CD14-positive monocyte (primary cell): ENCODE data around the gene PARS2. TPM values are rescaled to one million over a fixed set of nuclear protein-coding genes. Genes with fewer than 3 reads are reported as not detected.

Experiments used
- DNase-seq, 3 donors: peaks; one replicate each; pipeline ENCODE4 v3.0.0-alpha.2; 2011 to 2022
- H2AFZ ChIP-seq: 2 replicates; pipeline ENCODE4 v1.6.0; 2012; ENCODE audit warnings: mild to moderate bottlenecking, low read depth, low read length, inconsistent platforms; ENCODE audit not compliant: insufficient read depth, poor library complexity, severe bottlenecking
- H3K27ac ChIP-seq, 2 donors: 1 replicate in 1 of 2; 2 replicates in 1 of 2; pipeline ENCODE4 v1.5.1; 2012 to 2013; ENCODE audit warnings: low read length in 2 of 2, control low read depth in 1 of 2, inconsistent platforms in 1 of 2, low read depth in 1 of 2, mild to moderate bottlenecking in 1 of 2
- H3K27me3 ChIP-seq, 2 donors: one replicate each; pipeline versions ENCODE4 v1.6.0 to v1.6.1; 2011 to 2013; ENCODE audit warnings: low read length in 2 of 2; ENCODE audit not compliant: control insufficient read depth in 2 of 2, insufficient read depth in 2 of 2
- H3K36me3 ChIP-seq, 2 donors: replicated peaks in 1 of 2; 1 replicate in 1 of 2; 2 replicates in 1 of 2; pipeline versions ENCODE4 v1.5.1 to v1.6.1; 2012 to 2013; ENCODE audit warnings: low read length in 2 of 2, control low read depth in 1 of 2, inconsistent platforms in 1 of 2, mild to moderate bottlenecking in 1 of 2; ENCODE audit not compliant: insufficient read depth in 2 of 2, control insufficient read depth in 1 of 2
- H3K4me1 ChIP-seq, 2 donors: 1 replicate in 1 of 2; 2 replicates in 1 of 2; pipeline versions ENCODE4 v1.5.1 to v1.6.1; 2012 to 2013; ENCODE audit warnings: low read length in 2 of 2, control low read depth in 1 of 2, inconsistent platforms in 1 of 2, mild to moderate bottlenecking in 1 of 2, moderate library complexity in 1 of 2; ENCODE audit not compliant: insufficient read depth in 2 of 2, control insufficient read depth in 1 of 2
- H3K4me2 ChIP-seq: replicated peaks from 2 replicates; pipeline ENCODE3; 2012; ENCODE audit warnings: low read length, moderate library complexity, mild to moderate bottlenecking; ENCODE audit not compliant: poor library complexity, severe bottlenecking; ENCODE audit errors: extremely low read depth
- H3K4me3 ChIP-seq, 3 experiments: fragments of 200-600 bp in 1 of 3; sonication (generic) in 1 of 3; replicated peaks in 1 of 3; 1 replicate in 2 of 3; 2 replicates in 1 of 3; pipeline ENCODE4 v1.5.1; 2011 to 2013; ENCODE audit warnings: low read length in 3 of 3, mild to moderate bottlenecking in 3 of 3, control low read depth in 2 of 3, low read depth in 2 of 3, inconsistent platforms in 1 of 3, moderate library complexity in 1 of 3
- H3K79me2 ChIP-seq: 2 replicates; pipeline ENCODE4 v1.6.0; 2012; ENCODE audit warnings: mild to moderate bottlenecking, control low read depth, inconsistent platforms, low read length, moderate library complexity; ENCODE audit not compliant: insufficient read depth
- H3K9ac ChIP-seq: 2 replicates; pipeline ENCODE4 v1.6.0; 2017; ENCODE audit warnings: low read length, mild to moderate bottlenecking; ENCODE audit not compliant: insufficient read depth, poor library complexity, severe bottlenecking
- H3K9me3 ChIP-seq, 2 donors: replicated peaks in 1 of 2; 1 replicate in 1 of 2; 2 replicates in 1 of 2; pipeline versions ENCODE4 v1.5.1 to v1.6.1; 2012 to 2013; ENCODE audit warnings: low read length in 2 of 2, control low read depth in 1 of 2; ENCODE audit not compliant: control insufficient read depth in 1 of 2, insufficient read depth in 1 of 2
- H4K20me1 ChIP-seq: 2 replicates; pipeline ENCODE4 v1.6.0; 2012; ENCODE audit warnings: mild to moderate bottlenecking, low read length, control low read depth, moderate library complexity; ENCODE audit not compliant: insufficient read depth
- H3K27ac Mint-ChIP-seq, 7 donors: one replicate each; pipeline ENCODE4 v1.8.0; 2020; ENCODE audit warnings: mild to moderate bottlenecking in 7 of 7, mixed read lengths in 7 of 7, moderate library complexity in 6 of 7, inconsistent platforms in 2 of 7
- H3K27me3 Mint-ChIP-seq, 3 donors: one replicate each; pipeline ENCODE4 v1.8.0; 2021 to 2022; ENCODE audit warnings: low read depth in 3 of 3, mild to moderate bottlenecking in 3 of 3, mixed read lengths in 3 of 3, moderate library complexity in 3 of 3, inconsistent platforms in 1 of 3
- H3K36me3 Mint-ChIP-seq, 2 donors: one replicate each; pipeline ENCODE4 v1.8.0; 2020; ENCODE audit warnings: mixed read lengths in 2 of 2, inconsistent platforms in 1 of 2, mild to moderate bottlenecking in 1 of 2
- H3K4me1 Mint-ChIP-seq: one replicate; pipeline ENCODE4 v1.8.0; 2020; ENCODE audit warnings: mild to moderate bottlenecking, mixed read lengths
- H3K4me3 Mint-ChIP-seq, 2 donors: one replicate each; pipeline ENCODE4 v1.8.0; 2020; ENCODE audit warnings: mild to moderate bottlenecking in 2 of 2, mixed read lengths in 2 of 2, moderate library complexity in 1 of 2
- H3K9me3 Mint-ChIP-seq, 7 donors: one replicate each; pipeline ENCODE4 v1.8.0; 2020 to 2022; ENCODE audit warnings: mixed read lengths in 7 of 7, mild to moderate bottlenecking in 6 of 7, moderate library complexity in 6 of 7, inconsistent platforms in 2 of 7
- WGBS: methylation state at CpG from one replicate; pipeline ENCODE4 v1.1.5; 2013; ENCODE audit warnings: missing lambda C conversion rate; ENCODE audit not compliant: insufficient coverage; 5-methylcytosine and 5-hydroxymethylcytosine counted together
- intact Hi-C, 2 donors: fragments of 100-400 bp; cut with micrococcal nuclease; formaldehyde crosslinking; loops; one replicate each; pipeline versions ENCODE4 v1.15.0 to v1.15.1; 2023
- polyA plus RNA-seq, 3 donors: library from polyadenylated mRNA; depleted of rRNA in 1 of 3; unstranded in 2 of 3; stranded (reverse) in 1 of 3; fragments of 300-500 nt in 2 of 3; fragments of >200 nt in 1 of 3; fragmentation: Illumina TruSeq in 2 of 3; gene quantifications; 1 replicate in 2 of 3; 2 replicates in 1 of 3; pipeline ENCODE4 v1.2.3, GENCODE V29; 2012 to 2021
- TF ChIP-seq, protein P1 (sequence below): fragments of 200-600 bp; IDR thresholded peaks from one replicate; pipeline ENCODE4 v1.8.0; 2022; ENCODE audit warnings: antibody characterized with exemption, mild to moderate bottlenecking

PARS2 gene
- polyA plus RNA-seq, 3 donors, result 0.73 to 1.2 (median 0.92) TPM

DNA sequence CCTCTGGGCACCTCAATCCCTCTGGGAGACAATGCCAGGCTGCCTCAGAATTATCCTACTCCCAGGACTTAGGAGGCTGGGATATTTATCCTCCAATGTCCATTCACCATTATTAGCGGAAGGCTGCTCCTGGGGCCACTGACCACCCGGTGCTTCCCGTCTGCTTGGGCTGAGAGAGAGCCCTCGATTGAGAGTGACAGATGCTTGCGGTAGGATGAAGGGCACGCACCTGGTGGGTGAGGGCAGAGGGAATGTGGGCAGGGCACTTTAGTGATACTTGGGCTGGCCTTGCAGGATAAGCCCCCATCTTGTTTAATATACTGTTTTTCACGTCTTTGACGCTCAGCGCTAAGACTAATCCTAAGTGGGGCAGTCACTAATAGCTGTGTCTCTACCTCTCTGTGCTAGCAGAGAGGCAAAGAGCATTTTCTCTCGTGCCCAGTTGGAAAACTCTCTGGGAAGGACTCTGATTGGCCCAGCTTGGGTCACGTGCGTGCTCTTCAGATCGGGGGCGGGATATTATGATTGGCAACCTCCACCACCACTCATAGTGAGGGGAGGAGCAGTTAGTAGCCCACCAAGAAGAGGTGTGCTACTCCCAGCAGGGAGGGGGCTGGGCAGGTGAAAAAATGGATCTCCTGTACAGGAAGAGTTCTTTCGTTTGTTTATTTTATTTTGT, 10.6 kb upstream of the PARS2 start:
- H3K9me3 ChIP-seq, result no peaks in the 10 kb centered on the region
- no peaks in the 10 kb centered on the region for H3K36me3 ChIP-seq
- no peak overlapping the region for H3K4me2 ChIP-seq
- H3K27me3 Mint-ChIP-seq, result peaks cover 0 to 1% (median 0%) of the 10 kb centered on the region in 3 donors
- intact Hi-C loops, result no loop called here
- H3K4me3 Mint-ChIP-seq, result no peak overlapping the region
- H4K20me1 ChIP-seq, result no peaks in the 10 kb centered on the region
- H3K4me3 ChIP-seq, result no peak overlapping the region
- no peaks in the 10 kb centered on the region for H3K27me3 ChIP-seq
- no peaks in the 10 kb centered on the region for H3K36me3 Mint-ChIP-seq
- peaks cover 0 to 5% (median 0%) of the 10 kb centered on the region in 7 donors for H3K9me3 Mint-ChIP-seq
- H3K4me1 ChIP-seq, result no peaks in the 10 kb centered on the region
- H3K27ac ChIP-seq, result no peak overlapping the region
- 73% methylated on average over 9 of the region's 15 CpGs for WGBS
- no peaks in the 10 kb centered on the region for H3K4me1 Mint-ChIP-seq
- no peak overlapping the region for H3K9ac ChIP-seq
- TF ChIP-seq, protein P1, sequence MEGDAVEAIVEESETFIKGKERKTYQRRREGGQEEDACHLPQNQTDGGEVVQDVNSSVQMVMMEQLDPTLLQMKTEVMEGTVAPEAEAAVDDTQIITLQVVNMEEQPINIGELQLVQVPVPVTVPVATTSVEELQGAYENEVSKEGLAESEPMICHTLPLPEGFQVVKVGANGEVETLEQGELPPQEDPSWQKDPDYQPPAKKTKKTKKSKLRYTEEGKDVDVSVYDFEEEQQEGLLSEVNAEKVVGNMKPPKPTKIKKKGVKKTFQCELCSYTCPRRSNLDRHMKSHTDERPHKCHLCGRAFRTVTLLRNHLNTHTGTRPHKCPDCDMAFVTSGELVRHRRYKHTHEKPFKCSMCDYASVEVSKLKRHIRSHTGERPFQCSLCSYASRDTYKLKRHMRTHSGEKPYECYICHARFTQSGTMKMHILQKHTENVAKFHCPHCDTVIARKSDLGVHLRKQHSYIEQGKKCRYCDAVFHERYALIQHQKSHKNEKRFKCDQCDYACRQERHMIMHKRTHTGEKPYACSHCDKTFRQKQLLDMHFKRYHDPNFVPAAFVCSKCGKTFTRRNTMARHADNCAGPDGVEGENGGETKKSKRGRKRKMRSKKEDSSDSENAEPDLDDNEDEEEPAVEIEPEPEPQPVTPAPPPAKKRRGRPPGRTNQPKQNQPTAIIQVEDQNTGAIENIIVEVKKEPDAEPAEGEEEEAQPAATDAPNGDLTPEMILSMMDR, result no peak
- H3K79me2 ChIP-seq, result no peaks in the 10 kb centered on the region
- H2AFZ ChIP-seq, result no peak overlapping the region
- H3K27ac Mint-ChIP-seq, result no peak overlapping the region
- DNase-seq, result no peak

DNA sequence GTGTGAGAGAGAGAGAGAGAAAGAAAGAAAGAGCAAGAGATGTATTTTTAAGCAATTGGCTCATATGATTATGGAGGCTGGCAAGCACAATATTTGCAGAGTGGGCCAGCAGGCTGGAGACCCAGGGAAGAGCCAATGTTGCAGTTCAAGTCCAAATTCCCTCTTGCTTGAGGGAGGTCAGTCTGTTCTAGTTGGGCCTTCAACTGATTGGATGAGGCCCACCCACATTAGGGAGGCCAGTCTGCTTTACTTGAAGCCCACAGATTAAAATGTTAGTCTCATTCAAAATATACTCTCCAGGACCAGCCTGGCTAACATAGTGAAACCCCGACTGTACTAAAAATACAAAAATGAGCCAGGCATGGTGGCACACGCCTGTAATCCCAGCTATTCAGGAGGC, 8.6 kb upstream of the PARS2 start:
- no peak for DNase-seq
- peaks cover 0 to 1% (median 0%) of the 10 kb centered on the region in 3 donors for H3K27me3 Mint-ChIP-seq
- H3K4me3 Mint-ChIP-seq, result no peak overlapping the region
- no peak overlapping the region for H2AFZ ChIP-seq
- H3K4me2 ChIP-seq, result no peak overlapping the region
- no peaks in the 10 kb centered on the region for H3K36me3 Mint-ChIP-seq
- no peak overlapping the region for H3K4me3 ChIP-seq
- no CpG with 5 or more reads among the region's 2 CpGs for WGBS
- H3K27ac ChIP-seq, result no peak overlapping the region
- intact Hi-C loops, result no loop called here
- no peaks in the 10 kb centered on the region for H3K9me3 ChIP-seq
- H3K4me1 Mint-ChIP-seq, result no peaks in the 10 kb centered on the region
- no peak overlapping the region for H3K27ac Mint-ChIP-seq
- no peak overlapping the region for H3K9ac ChIP-seq
- no peaks in the 10 kb centered on the region for H3K27me3 ChIP-seq
- H4K20me1 ChIP-seq, result no peaks in the 10 kb centered on the region
- H3K4me1 ChIP-seq, result no peaks in the 10 kb centered on the region
- no peaks in the 10 kb centered on the region for H3K36me3 ChIP-seq
- H3K9me3 Mint-ChIP-seq, result peaks cover 0 to 5% (median 0%) of the 10 kb centered on the region in 7 donors
- TF ChIP-seq, protein P1, result no peak
- no peaks in the 10 kb centered on the region for H3K79me2 ChIP-seq
